ENCODE measurements around the gene PCDHGA6.
A peak's percentile ranks its signal among the peaks of the same experiment; 100 is the strongest.

Gene PCDHGA6

DNA sequence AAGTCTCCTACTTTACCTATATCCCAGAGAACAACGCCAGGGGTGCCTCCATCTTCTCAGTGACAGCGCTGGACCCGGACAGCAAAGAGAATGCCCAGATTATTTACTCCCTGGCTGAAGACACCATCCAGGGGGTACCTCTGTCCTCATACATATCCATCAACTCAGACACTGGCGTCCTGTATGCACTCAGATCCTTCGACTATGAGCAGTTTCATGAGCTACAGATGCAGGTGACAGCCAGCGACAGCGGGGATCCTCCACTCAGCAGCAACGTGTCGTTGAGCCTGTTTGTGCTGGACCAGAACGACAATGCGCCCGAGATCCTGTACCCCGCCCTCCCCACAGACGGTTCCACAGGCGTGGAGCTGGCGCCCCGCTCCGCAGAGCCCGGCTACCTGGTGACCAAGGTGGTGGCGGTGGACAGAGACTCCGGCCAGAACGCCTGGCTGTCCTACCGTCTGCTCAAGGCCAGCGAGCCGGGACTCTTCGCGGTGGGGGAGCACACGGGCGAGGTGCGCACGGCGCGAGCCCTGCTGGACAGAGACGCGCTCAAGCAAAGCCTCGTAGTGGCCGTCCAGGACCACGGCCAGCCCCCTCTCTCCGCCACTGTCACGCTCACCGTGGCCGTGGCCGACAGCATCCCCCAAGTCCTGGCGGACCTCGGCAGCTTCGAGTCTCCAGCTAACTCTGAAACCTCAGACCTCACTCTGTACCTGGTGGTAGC, 41.0 kb downstream of the PCDHGA6 start:
- intact Hi-C loops (cut with DNase I), result loop anchor here (5.0 kb wide), 1 partner anchor 108 kb away; no protein-coding TSS in a partner anchor

DNA sequence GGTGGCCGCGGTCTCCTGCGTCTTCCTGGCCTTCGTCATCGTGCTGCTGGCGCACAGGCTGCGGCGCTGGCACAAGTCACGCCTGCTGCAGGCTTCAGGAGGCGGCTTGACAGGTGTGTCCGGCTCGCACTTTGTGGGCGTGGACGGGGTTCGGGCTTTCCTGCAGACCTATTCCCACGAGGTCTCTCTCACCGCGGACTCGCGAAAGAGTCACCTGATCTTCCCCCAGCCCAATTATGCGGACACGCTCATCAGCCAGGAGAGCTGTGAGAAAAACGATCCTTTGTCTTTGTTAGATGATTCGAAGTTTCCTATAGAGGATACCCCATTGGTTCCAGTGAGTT, 41.6 kb downstream of the PCDHGA6 start:
- intact Hi-C loops (cut with DNase I), result loop anchor here (5.0 kb wide), 1 partner anchor 107 kb away; no protein-coding TSS in a partner anchor
- DNase-seq, result peak in 1 of 10 donors; percentile 44

More for the DNA sequence above, 41.0 kb downstream of the PCDHGA6 start:
- DNase-seq, result peak in 1 of 10 donors; percentile 73

DNA sequence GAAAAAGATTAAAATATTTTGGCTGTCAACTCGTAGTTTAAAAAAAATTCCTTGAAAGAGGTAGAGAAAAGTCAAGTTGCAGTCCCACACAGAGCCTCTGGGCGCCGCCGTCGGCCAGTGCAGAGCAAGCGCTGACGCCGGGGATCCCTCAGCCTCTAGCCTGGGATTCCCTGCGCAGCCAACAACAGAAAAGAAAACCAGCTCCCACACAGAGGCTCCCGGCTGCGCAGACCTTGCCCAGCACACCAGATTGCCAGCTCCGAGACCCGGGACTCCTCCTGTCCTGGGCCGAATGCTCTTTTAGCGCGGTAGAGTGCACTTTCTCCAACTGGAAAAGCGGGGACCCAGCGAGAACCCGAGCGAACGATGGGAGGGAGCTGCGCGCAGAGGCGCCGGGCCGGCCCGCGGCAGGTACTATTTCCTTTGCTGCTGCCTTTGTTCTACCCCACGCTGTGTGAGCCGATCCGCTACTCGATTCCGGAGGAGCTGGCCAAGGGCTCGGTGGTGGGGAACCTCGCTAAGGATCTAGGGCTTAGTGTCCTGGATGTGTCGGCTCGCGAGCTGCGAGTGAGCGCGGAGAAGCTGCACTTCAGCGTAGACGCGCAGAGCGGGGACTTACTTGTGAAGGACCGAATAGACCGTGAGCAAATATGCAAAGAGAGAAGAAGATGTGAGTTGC, 43.9 kb downstream of the PCDHGA6 start, which contains the start of gene PCDHGB7:
PCDHGB7 (plus strand) TSS at position 184 of the 679 bp plus-strand sequence; CDS start at position 367, 183 bp downstream.
- DNase-seq, result peak in 7 of 10 donors; percentile 20 to 90 (median 56)
- intact Hi-C loops (cut with DNase I), result loop anchor here (2.0 to 5.0 kb wide), 2 partner anchors 105 to 141 kb away; no protein-coding TSS in a partner anchor

DNA sequence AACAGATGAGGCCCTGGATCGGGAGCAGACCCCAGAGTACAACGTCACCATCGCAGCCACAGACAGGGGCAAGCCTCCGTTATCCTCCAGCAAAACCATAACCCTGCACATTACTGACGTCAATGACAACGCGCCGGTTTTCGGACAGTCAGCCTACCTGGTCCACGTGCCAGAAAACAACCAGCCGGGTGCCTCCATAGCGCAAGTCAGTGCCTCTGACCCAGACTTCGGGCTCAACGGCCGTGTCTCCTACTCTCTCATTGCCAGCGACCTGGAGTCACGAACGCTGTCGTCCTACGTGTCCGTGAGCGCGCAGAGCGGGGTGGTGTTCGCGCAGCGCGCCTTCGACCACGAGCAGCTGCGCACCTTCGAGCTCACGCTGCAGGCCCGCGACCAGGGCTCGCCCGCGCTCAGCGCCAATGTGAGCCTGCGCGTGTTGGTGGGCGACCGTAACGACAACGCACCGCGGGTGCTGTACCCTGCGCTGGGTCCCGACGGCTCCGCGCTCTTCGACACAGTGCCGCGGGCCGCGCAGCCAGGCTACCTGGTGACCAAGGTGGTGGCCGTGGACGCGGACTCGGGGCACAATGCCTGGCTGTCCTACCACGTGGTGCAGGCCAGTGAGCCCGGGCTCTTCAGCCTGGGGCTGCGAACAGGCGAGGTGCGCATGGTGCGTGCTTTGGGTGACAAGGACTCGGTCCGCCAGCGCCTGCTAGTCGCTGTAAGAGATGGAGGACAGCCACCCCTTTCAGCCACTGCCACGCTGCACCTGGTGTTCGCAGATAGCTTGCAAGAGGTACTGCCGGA, 45.6 kb downstream of the PCDHGA6 start:
- intact Hi-C loops (cut with DNase I), result loop anchor here (5.0 kb wide), 1 partner anchor 103 kb away; no protein-coding TSS in a partner anchor
- DNase-seq, result peak in 2 of 10 donors; percentile 68 to 76

DNA sequence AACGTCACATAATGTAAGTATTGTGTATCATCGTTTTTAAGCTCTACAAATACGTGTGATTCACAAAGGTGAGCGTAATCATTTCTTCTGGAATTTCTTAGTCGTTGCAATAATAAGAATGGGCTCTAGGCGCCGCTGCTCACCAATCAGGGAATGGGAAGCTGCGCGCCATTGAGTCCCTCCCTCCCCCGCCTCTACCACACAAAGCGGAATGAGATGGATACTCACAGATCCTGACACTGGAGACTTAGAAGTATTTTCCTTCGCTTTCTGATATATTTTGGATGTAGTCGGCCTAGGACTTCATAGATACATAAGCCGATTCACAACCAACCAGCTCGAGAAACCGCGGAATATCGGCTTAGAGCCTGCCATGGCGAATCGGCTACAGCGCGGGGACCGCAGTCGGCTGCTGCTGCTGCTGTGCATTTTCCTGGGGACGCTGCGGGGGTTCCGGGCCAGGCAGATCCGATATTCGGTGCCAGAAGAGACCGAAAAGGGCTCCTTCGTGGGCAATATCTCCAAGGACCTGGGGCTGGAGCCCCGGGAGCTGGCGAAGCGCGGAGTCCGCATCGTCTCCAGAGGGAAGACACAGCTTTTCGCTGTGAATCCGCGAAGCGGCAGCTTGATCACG, 47.3 kb downstream of the PCDHGA6 start, which contains the start of gene PCDHGA11:
PCDHGA11 (plus strand) TSS at position 197 of the 634 bp plus-strand sequence; CDS start at position 374, 177 bp downstream.
- peak in 1 of 10 donors; percentile 66 for DNase-seq
- intact Hi-C loops (cut with DNase I), result no loop called here

DNA sequence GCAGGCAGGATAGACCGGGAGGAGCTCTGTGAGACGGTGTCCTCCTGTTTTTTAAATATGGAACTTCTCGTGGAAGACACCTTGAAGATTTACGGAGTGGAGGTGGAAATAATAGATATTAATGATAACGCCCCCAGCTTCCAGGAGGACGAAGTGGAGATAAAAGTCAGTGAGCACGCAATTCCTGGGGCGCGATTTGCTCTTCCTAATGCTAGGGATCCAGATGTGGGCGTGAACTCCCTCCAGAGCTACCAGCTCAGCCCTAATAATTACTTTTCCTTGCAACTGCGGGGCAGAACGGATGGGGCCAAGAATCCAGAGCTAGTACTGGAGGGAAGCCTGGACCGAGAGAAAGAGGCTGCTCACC, 47.8 kb downstream of the PCDHGA6 start:
- intact Hi-C loops (cut with DNase I), result no loop called here
- DNase-seq, result no peak

DNA sequence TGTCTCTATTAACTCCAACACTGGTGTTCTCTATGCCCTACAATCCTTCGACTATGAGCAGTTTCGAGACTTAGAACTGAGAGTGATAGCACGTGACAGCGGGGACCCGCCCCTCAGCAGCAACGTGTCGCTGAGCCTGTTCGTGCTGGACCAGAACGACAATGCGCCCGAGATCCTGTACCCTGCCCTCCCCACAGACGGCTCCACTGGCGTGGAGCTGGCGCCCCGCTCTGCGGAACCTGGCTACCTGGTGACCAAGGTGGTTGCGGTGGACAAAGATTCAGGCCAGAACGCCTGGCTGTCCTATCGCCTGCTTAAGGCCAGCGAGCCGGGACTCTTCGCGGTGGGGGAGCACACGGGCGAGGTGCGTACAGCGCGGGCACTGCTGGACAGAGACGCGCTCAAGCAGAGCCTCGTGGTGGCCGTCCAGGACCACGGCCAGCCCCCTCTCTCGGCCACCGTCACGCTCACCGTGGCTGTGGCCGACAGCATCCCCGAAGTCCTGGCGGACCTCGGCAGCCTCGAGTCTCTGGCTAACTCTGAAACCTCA, 49.1 kb downstream of the PCDHGA6 start:
- intact Hi-C loops (cut with DNase I), result no loop called here

DNA sequence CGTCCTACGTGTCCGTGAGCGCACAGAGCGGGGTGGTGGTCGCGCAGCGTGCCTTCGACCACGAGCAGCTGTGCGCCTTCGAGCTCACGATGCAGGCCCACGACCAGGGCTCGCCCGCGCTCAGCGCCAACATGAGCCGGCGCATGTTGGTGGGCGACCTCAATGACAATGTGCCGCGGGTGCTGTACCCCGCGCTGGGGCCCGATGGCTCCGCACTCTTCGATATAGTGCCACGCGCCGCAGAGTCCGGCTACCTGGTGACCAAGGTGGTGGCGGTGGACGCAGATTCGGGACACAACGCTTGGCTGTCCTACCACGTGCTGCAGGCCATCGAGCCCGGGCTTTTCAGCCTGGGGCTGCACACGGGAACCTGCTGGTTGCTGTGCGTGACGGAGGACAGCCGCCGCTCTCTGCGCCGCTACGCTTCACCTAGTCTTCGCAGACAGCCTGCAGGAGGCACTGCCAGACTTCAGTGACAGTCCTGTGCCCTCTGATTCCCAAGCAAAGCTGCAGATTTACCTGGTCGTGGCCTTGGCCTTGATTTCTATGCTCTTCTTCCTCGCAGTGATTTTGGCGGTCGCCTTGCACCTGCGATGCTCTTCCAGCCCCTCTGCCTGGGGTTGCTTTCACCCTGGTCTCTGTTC, 54.2 kb downstream of the PCDHGA6 start:
- DNase-seq, result no peak
- intact Hi-C loops (cut with DNase I), result no loop called here

More for the DNA sequence above, 49.1 kb downstream of the PCDHGA6 start:
- DNase-seq, result peak in 2 of 10 donors; percentile 59
